ENCODE results near the gene CITED2. TPM values are rescaled to one million over a fixed set of nuclear protein-coding genes. Genes with fewer than 3 reads are reported as not detected.
A peak's percentile ranks its signal among the peaks of the same experiment; 100 is the strongest.

Gene CITED2
- total and polyA plus RNA-seq, 2 experiments from 2014 or later: 78.5 to 292 TPM

DNA sequence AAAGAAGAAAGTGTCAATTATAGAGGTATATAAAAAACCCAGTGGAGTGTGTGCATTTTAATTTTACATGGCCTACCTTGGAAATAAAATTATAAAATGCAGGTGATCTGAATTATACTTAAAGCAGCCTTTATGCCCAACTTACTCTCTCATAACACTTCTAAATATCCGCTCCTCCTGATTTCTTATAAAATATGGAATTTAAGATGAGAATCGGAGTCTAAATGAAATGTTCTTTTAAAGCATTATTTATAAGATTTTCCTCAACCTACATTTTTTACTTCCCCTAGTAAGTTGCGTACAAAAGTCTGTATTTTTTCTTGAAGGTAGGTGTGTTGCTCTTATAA, 3.5 kb downstream of the CITED2 start:
- H3K4me3 ChIP-seq: peak overlapping the region; percentile 75
- 77% methylated on average over 3 of the region's 3 CpGs for WGBS (ENCODE audit: low lambda C conversion rate, missing lambda C conversion rate)

DNA sequence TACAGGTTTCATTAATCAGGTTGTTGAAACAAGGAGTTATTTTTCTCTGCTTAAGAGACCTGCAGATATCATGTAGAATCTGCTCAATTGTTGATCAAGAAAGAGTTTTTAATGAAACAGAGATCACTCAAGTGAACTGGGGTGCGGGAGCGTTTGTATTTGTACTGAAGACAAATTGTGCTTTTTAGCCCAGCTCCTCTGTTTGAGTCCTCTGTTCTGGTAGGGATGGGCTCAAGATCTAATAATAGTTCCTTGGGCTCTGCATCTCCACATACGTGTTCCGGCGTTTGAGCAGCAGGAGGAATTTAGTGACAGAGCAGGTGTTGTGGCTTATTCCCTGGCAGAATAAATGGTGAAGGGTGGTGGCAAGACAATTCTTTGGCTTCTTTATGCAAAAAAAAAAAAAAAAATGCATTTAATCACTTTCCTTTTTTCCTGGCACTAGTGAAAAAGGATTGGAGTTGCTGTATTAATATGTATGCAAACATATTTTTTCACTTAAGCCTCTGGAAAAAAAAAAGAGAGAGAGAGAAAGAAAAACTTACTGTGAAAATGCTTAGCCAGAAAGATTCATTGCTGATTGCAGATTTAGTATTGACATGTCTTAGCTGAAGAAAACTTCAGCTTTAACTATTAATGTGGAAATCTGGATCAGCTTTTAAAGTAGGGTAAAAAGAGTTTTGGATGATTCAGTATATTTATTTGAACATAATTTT, 4.0 kb downstream of the CITED2 start:
- Histone ChIP-seq H3K4me3 (peak overlapping the region; percentile 75), H3K9me3 (ENCODE audit: low read depth) (no peaks in the 10 kb centered on the region), H3K9me2 (replicated peaks; ENCODE audit: insufficient read depth) (no peaks in the 10 kb centered on the region), H2AFZ (no peak overlapping the region), H3K4me2 (peak overlapping the region; percentile 76), H4K20me1 (ENCODE audit: insufficient read depth, poor library complexity, severe bottlenecking) (peaks cover 32% of the 10 kb centered on the region), H3K27ac (peak overlapping the region; percentile 97), H3K4me1 (ENCODE audit: insufficient read depth) (peaks cover 27% of the 10 kb centered on the region), H3K36me3 (replicated peaks; ENCODE audit: insufficient read depth, low read depth) (no peaks in the 10 kb centered on the region), H3K79me2 (peaks cover 36% of the 10 kb centered on the region), H3K27me3 (no peaks in the 10 kb centered on the region)
- TF ChIP-seq EZH2phosphoT487 (IDR thresholded peaks at IDR 0.05; ENCODE audit: low read depth, severe bottlenecking, unreplicated experiment) (no peak), EZH2 (IDR thresholded peaks at IDR 0.05; ENCODE audit: borderline replicate concordance) (no peak)
- TF ChIP-seq, protein P1, sequence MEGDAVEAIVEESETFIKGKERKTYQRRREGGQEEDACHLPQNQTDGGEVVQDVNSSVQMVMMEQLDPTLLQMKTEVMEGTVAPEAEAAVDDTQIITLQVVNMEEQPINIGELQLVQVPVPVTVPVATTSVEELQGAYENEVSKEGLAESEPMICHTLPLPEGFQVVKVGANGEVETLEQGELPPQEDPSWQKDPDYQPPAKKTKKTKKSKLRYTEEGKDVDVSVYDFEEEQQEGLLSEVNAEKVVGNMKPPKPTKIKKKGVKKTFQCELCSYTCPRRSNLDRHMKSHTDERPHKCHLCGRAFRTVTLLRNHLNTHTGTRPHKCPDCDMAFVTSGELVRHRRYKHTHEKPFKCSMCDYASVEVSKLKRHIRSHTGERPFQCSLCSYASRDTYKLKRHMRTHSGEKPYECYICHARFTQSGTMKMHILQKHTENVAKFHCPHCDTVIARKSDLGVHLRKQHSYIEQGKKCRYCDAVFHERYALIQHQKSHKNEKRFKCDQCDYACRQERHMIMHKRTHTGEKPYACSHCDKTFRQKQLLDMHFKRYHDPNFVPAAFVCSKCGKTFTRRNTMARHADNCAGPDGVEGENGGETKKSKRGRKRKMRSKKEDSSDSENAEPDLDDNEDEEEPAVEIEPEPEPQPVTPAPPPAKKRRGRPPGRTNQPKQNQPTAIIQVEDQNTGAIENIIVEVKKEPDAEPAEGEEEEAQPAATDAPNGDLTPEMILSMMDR (IDR thresholded peaks at IDR 0.05; ENCODE audit: poor library complexity): no peak
- DNase-seq (ENCODE audit: low spot score): peak; percentile 45
- whole genome bisulfite sequencing (ENCODE audit: low lambda C conversion rate, missing lambda C conversion rate): 27% methylated on average over 5 of the region's 5 CpGs

More for the DNA sequence above, 3.5 kb downstream of the CITED2 start:
- Histone ChIP-seq H3K27ac (peak overlapping the region; percentile 97), H3K36me3 (replicated peaks; ENCODE audit: insufficient read depth, low read depth) (no peaks in the 10 kb centered on the region), H3K9me3 (ENCODE audit: low read depth) (no peaks in the 10 kb centered on the region), H2AFZ (no peak overlapping the region), H3K79me2 (peaks cover 36% of the 10 kb centered on the region), H4K20me1 (ENCODE audit: insufficient read depth, poor library complexity, severe bottlenecking) (peaks cover 32% of the 10 kb centered on the region), H3K27me3 (no peaks in the 10 kb centered on the region), H3K4me2 (peak overlapping the region; percentile 76), H3K9me2 (replicated peaks; ENCODE audit: insufficient read depth) (no peaks in the 10 kb centered on the region), H3K4me1 (ENCODE audit: insufficient read depth) (peaks cover 27% of the 10 kb centered on the region)
- DNase-seq (ENCODE audit: low spot score): no peak
- no peak for TF ChIP-seq EZH2 (IDR thresholded peaks at IDR 0.05; ENCODE audit: borderline replicate concordance)
- TF ChIP-seq, protein P1 (IDR thresholded peaks at IDR 0.05; ENCODE audit: poor library complexity): no peak
- TF ChIP-seq EZH2phosphoT487 (IDR thresholded peaks at IDR 0.05; ENCODE audit: low read depth, severe bottlenecking, unreplicated experiment): no peak

DNA sequence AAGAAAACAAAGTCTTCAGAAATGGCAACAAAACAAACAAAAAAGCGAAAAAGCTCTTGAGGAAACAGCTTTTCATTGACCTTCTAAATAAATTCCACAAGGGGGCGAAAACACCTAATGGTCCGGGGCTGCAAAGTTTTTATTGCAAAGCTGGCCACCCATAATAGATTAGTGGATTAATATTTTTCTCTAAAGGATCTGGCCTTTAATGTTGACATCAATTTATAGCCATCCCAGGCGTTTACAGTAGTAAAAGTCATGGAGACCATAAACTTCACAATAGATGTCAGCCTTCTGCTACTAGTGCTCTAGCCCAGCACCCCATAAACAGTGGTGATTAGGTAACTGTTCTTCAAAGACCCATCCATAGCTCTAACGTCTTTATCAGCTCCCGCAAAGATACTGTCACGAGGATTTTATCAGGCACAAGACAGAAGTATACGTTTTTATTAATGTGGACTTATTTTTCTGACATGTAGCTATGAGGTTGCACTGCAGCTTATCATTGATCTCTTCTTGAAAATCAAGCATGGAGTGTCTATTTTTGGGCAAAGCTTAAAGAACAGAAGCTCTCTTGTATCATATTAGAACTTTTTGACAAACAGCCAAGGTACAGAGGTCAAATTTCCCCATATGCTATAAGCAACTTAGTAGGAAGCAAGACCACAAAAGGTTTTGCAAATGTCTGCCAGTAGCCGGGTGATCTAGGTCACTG, 4.7 kb downstream of the CITED2 start:
- H3K9me3 ChIP-seq (ENCODE audit: low read depth): no peaks in the 10 kb centered on the region
- peak overlapping the region; percentile 76 for H3K4me2 ChIP-seq
- no peak overlapping the region for H3K4me3 ChIP-seq
- TF ChIP-seq EZH2phosphoT487 (IDR thresholded peaks at IDR 0.05; ENCODE audit: low read depth, severe bottlenecking, unreplicated experiment): no peak
- TF ChIP-seq, protein P1 (IDR thresholded peaks at IDR 0.05; ENCODE audit: poor library complexity): peak; percentile 76
- peak overlapping the region; percentile 97 for H3K27ac ChIP-seq
- peaks cover 36% of the 10 kb centered on the region for H3K79me2 ChIP-seq
- H3K27me3 ChIP-seq: no peaks in the 10 kb centered on the region
- H4K20me1 ChIP-seq (ENCODE audit: insufficient read depth, poor library complexity, severe bottlenecking): peaks cover 32% of the 10 kb centered on the region
- peaks cover 27% of the 10 kb centered on the region for H3K4me1 ChIP-seq (ENCODE audit: insufficient read depth)
- DNase-seq (ENCODE audit: low spot score): peak; percentile 77
- H3K36me3 ChIP-seq (replicated peaks; ENCODE audit: insufficient read depth, low read depth): no peaks in the 10 kb centered on the region
- WGBS (ENCODE audit: low lambda C conversion rate, missing lambda C conversion rate): 6% methylated on average over 9 of the region's 9 CpGs
- no peak overlapping the region for H2AFZ ChIP-seq
- no peaks in the 10 kb centered on the region for H3K9me2 ChIP-seq (replicated peaks; ENCODE audit: insufficient read depth)

Data from hepatocyte (in vitro differentiated cells).